GM21825 (cell line): ENCODE measurements around the gene MME.
A peak's percentile ranks its signal among the peaks of the same experiment; 100 is the strongest.
"Not testable (repeated sequence)": the region's sequence is repeated elsewhere in the genome, so short reads cannot be mapped to it uniquely, and the experiment has no call there.

Experiments used
- ATAC-seq: cut with Tn5 transposase; IDR thresholded peaks from one replicate; pipeline ENCODE4 v1.9.1; 2021; ENCODE audit warnings: mild to moderate bottlenecking, moderate library complexity; ENCODE audit not compliant: unreplicated experiment

Gene MME

DNA sequence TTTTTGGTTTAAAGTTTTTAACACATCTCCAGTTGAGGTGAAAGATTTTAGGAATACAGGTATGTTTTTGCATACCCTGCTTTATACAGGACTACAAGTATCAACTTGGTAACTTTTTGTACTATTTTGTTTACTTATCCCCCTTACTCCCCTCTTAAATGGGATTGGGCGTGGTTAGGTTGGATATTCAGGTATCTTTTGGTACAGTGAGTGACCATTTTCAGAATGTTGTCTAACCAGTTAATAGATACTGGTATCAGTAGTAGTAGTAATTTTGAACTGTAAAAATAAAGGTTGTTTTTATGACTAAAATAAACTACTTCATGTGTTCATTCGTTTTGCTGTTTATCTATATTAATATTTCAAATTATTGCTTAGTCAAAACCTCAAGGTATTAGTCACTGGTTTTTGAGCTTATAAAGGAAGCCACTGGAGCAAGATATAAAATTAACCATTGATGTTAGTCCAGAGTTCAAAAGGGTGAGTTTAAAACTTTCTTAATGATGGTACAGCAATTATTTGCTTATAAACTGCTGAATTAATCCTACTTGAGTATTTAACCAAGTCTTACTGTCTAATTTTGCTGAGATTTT, 3.3 kb downstream of the MME start:
- no peak for ATAC-seq

- ATAC-seq: no peak
These were observed 4.4 kb downstream of the MME start for GRCh38 chr3:155084567-155084966.

DNA sequence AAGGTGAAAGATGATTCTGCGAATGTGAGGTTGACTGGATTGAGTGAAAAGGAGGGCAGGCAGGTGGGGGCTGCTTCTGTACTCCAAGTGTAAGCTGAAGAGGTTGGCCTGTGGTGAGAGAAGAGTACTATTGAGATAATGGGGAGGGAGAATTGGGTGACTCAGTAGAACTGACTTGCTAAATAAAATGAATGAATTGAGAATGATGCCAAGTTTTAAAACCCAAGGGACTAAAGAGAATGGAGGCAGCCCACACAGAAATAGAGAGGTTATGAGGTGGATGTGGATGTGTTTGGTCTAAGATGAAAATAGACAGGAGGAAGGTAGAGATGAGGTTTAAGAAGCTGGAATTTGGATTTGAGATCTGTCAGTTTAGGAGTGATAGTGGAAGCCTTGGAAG, 5.9 kb downstream of the MME start:
- ATAC-seq: no peak

DNA sequence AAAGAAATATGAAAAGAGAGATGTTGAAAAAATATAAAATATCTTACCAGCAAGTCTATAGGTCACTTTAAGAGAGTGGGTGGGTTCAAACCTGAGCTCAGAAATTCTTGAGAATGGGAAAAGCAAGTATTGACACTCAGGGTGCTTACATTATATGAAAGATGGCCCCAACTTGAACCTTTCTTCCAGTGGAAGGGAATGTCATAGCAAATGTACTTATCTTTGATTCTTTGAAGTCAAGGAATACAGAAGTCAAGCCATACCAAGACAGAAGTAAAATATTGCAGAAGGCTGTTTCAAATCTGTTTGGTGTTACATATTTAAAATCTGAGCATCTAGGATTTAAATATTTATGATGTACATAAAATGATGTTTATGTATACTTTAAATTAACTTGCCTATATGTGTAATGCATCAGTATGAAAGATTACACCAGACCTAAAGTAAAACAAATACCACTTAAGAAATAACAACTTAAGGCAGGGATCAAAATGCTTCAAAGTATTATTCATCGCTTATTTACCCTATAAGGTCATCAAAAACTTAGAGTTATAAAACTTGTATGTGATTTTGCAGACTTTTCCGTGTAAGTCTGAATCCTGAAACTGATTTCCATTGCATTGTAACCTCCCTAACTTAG, 8.7 kb downstream of the MME start:
- no peak for ATAC-seq

DNA sequence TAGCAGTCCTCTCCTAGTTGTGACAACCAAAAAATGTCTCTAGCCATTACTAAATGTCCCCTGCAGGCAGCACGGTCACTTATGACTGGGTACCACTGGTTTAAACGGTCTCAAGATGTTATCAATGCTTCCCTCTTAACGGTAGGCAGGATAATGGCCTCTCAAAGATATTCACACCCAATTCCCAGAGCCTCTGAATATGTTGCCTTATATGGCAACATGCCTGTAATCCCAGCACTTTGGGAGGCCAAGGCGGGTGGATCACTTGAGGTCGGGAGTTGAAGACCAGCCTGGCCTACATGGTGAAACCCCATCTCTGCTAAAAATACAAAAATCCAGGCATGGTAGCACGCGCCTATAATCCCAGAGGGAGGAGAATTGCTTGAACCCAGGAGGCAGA, 9.4 kb downstream of the MME start:
- ATAC-seq: no peak

- ATAC-seq: no peak
These were observed 13.1 kb downstream of the MME start for GRCh38 chr3:155093261-155093660.

DNA sequence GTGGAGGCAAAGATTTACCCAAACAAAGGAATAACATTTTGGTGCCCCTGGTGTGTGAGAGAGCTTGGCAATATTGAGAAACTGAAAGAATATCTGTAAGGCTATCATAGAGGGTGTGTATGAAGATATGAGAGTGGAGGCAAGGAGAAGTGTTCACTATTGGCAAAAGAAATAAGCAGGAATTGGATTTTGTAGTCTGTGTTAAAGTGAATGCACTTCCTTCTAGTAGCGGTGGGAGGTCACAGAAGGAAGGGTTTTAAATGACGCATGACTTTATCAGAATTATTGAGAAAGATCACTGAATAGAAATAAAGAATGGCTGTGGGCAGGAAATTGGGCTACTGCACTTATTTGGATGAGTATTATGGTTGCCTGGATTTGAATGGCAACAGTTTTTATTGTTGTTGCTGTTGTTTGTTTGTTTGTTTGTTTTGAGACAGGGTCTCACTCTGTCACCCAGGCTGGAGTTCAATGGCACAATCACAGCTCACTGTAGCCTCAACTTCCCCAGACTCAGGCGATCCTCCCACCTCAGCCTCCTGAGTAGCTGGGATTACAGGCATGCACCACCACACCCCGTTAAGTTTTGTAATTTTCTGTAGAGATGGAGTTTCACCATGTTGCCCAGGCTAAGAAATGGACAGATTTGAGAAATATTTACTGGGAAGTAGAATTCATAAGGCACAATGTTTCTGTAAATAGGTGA, 16.3 kb downstream of the MME start:
- no peak for ATAC-seq

GRCh38 chr3:155097009-155097349, 16.9 kb downstream of the MME start:
- no peak for ATAC-seq

- ATAC-seq: no peak
These were observed 21.3 kb downstream of the MME start for GRCh38 chr3:155101398-155101797.

DNA sequence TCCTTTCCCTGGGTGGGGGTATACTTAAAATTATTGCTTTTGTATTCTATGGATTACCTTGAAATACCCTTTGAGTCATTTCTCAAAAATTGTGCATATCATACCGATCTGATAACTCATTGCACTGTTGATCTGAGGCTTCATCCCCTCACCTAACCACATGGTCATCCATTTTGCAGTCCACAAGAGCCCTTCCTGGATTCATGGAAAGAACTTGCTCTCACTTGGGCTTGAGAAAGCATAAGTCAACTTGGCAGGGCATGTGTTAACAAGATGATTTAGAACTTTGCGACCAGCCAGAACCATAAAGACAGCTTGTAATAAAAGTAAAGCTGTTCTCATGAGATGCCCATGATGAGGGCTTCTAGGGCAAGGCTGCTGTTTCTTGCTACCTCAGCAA, 22.2 kb downstream of the MME start:
- no peak for ATAC-seq

DNA sequence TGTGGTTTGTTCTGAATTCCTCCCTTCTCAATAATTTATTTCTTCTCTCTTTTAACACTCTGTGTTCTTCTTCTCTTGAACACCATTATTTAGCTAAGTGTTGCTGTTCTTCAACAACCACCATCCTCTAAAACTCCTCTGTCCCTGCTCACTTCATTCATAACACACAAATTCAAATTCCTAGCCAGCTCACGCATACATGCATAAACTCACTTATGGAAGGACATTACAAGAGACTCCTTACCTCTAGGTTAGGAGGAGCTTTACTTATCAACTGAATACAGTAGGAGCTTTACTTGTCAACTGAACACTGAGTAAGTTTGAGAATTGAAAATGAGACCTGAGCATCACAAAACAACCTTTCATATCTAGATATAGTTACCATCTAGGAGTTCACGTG, 23.6 kb downstream of the MME start:
- ATAC-seq: no peak

DNA sequence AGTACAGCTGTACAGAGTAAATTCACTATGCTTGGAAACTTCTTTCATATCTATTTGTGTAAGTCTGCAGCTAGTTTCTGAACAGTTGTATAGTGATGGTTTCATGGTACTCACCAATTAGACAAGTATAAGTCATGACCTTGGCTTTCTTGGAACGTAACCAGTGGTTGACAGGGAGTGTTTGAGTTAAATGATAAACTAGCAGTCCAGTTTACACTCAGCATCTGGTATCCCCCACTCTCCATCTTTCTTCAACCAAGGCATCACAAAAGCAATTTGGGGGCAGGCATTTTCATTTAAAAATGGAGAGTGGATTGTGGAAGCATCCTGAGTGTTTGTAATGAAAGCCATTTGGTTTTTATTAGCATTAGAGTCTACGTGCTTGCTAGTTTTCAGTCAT, 26.0 kb downstream of the MME start:
- ATAC-seq: no peak

GRCh38 chr3:155110022-155110421, 29.9 kb downstream of the MME start:
- no peak for ATAC-seq

- no peak for ATAC-seq
These were observed 31.1 kb downstream of the MME start for GRCh38 chr3:155110996-155111901.

GRCh38 chr3:155111971-155112370, 31.9 kb downstream of the MME start:
- ATAC-seq: no peak

DNA sequence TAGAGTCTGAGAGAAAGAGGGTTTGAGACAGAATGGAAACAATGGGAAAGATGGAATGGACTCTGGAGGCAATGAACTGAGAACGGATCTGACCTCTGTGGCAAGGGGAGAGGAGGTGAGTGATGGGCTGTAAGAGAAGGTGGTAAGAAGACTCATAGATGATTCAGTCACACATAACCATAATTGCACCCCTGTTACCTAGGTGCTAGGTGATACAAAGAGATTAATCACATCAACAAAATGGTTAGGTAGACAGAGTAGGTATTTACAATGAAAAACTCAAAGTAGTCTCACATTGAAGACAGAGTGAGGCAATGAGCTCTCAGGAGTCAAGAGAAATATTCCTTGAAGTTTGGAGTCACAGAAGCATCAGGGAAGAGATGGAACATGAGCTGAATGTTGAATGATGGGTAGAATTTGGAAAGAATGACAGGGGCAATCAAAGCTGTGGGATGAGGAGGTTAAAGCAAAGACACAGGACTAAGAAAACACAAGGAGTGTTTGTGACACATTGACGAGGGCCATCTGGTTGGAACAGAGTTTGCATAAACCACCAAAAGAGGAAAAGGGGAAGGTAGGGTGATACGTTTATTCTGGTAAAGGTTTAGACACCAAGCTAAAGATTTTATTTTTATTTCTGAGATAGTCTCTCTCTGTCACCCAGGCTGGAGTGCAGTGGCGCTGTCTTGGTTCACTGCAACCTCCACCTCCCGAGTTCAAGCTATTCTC, 32.7 kb downstream of the MME start:
- no peak for ATAC-seq

- ATAC-seq: not testable (repeated sequence)
These were observed 44.6 kb downstream of the MME start for GRCh38 chr3:155124745-155125144.

DNA sequence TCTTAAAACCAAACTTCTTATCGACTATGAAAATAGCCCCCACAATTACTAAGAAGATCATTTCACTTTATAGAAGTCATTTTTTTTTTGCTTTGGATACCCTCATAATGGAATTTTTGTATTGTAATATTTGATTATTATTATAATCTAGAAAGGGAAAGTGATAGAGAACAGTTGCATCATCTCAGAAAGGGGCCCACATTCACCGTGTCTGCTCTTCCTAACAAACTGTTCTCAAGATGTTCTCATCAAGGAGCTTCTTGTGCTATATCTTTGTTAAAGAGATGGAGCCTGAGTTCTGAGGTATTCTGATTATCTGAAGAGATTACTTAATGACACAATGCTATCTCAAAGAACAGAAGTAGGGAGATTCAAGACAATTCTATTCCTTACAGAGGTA, 49.3 kb downstream of the MME start:
- no peak for ATAC-seq

DNA sequence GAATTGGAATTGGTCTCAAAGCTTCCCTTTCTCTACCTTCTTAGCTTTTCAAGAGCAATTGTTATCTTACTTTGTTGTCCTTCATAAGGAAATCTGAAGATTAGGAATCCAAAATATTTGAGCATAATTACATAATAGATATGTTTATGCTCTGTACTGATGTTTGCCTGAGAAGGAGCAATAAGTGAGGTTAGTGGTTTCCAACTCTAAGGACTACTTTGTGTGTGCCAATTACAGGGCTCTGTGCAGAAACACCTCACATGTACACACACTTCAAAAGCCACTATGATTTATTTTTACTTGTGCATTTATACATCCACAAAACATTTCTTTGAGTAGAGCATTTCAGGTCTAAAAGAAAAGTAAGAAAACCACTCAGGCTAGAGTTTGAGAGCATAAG, 49.9 kb downstream of the MME start:
- ATAC-seq: no peak

- peak; percentile 78 for ATAC-seq
These were observed 51.0 kb downstream of the MME start for GRCh38 chr3:155131104-155131503.

GRCh38 chr3:155134311-155134710, 54.2 kb downstream of the MME start:
- ATAC-seq: not testable (repeated sequence)
